H9 (cell line): ENCODE results near the gene DNAJC5. TPM values are rescaled to one million over a fixed set of nuclear protein-coding genes. Genes with fewer than 3 reads are reported as not detected.
A peak's percentile ranks its signal among the peaks of the same experiment; 100 is the strongest.

ENCODE experiments used
- DNase-seq: peaks from one replicate; pipeline ENCODE4 v3.0.0-alpha.2; 2017
- H2AFZ ChIP-seq: one replicate; pipeline ENCODE4 v1.6.1; 2013; ENCODE audit warnings: mild to moderate bottlenecking, low read length, control low read depth, moderate library complexity
- H2AK5ac ChIP-seq: 2 replicates; pipeline ENCODE4 v1.6.1; 2013; ENCODE audit warnings: low read length, control low read depth, mixed read lengths; ENCODE audit not compliant: insufficient read length
- H2BK120ac ChIP-seq: one replicate; pipeline ENCODE4 v1.6.1; 2013; ENCODE audit warnings: low read depth, mild to moderate bottlenecking, low read length, control low read depth, inconsistent platforms; ENCODE audit not compliant: poor library complexity, severe bottlenecking
- H2BK12ac ChIP-seq: 2 replicates; pipeline ENCODE4 v1.6.1; 2013; ENCODE audit warnings: low read length, control low read depth, mixed read lengths, low read depth; ENCODE audit not compliant: insufficient read length
- H2BK15ac ChIP-seq: 2 replicates; pipeline ENCODE4 v1.6.1; 2013; ENCODE audit warnings: low read depth, low read length, control low read depth
- H2BK20ac ChIP-seq: one replicate; pipeline ENCODE4 v1.6.1; 2013; ENCODE audit warnings: low read depth, mild to moderate bottlenecking, low read length, control low read depth, inconsistent platforms; ENCODE audit not compliant: poor library complexity, severe bottlenecking
- H2BK5ac ChIP-seq: 2 replicates; pipeline ENCODE4 v1.6.1; 2013; ENCODE audit warnings: low read length, control low read depth, mixed read lengths; ENCODE audit not compliant: insufficient read length
- H3K14ac ChIP-seq: 2 replicates; pipeline ENCODE4 v1.6.1; 2013; ENCODE audit warnings: low read length, control low read depth; ENCODE audit not compliant: insufficient read depth
- H3K18ac ChIP-seq: 2 replicates; pipeline ENCODE4 v1.6.1; 2013; ENCODE audit warnings: low read depth, mild to moderate bottlenecking, mixed read lengths, low read length, control low read depth; ENCODE audit not compliant: insufficient read length
- H3K23ac ChIP-seq: 2 replicates; pipeline ENCODE4 v1.6.1; 2013; ENCODE audit warnings: low read length, control low read depth, mixed read lengths, low read depth; ENCODE audit not compliant: insufficient read length
- H3K23me2 ChIP-seq: 2 replicates; pipeline ENCODE4 v1.6.1; 2013; ENCODE audit warnings: low read depth, mild to moderate bottlenecking, mixed read lengths, low read length, control low read depth; ENCODE audit not compliant: insufficient read length, poor library complexity, severe bottlenecking
- H3K27ac ChIP-seq: 2 replicates; pipeline ENCODE4 v1.5.1; 2013; ENCODE audit warnings: low read length, control low read depth, mixed read lengths, low read depth; ENCODE audit not compliant: insufficient read length
- H3K27me3 ChIP-seq: 2 replicates; pipeline ENCODE4 v1.6.1; 2013; ENCODE audit warnings: low read length, control low read depth, inconsistent platforms; ENCODE audit not compliant: insufficient read depth
- H3K4ac ChIP-seq: 2 replicates; pipeline ENCODE4 v1.6.1; 2013; ENCODE audit warnings: low read depth, mild to moderate bottlenecking, control low read depth, inconsistent platforms, low read length, moderate library complexity
- H3K4me1 ChIP-seq: 2 replicates; pipeline ENCODE4 v1.6.1; 2013; ENCODE audit warnings: low read length, control low read depth, inconsistent platforms; ENCODE audit not compliant: insufficient read depth
- H3K4me2 ChIP-seq: 2 replicates; pipeline ENCODE4 v1.6.1; 2013; ENCODE audit warnings: low read length, control low read depth, mixed read lengths; ENCODE audit not compliant: insufficient read length, insufficient read depth
- H3K56ac ChIP-seq: 2 replicates; pipeline ENCODE4 v1.6.1; 2013; ENCODE audit warnings: low read depth, mild to moderate bottlenecking, mixed read lengths, low read length, control low read depth; ENCODE audit not compliant: insufficient read length
- H3K79me1 ChIP-seq: 2 replicates; pipeline ENCODE4 v1.6.1; 2013; ENCODE audit warnings: low read depth, mild to moderate bottlenecking, moderate library complexity, low read length, control low read depth, inconsistent platforms; ENCODE audit not compliant: insufficient read depth, poor library complexity, severe bottlenecking
- H3K79me2 ChIP-seq: 2 replicates; pipeline ENCODE4 v1.6.1; 2013; ENCODE audit warnings: low read length, control low read depth, inconsistent platforms; ENCODE audit not compliant: insufficient read depth
- H3K9ac ChIP-seq: 2 replicates; pipeline ENCODE4 v1.6.1; 2013; ENCODE audit warnings: low read length, control low read depth, mixed read lengths; ENCODE audit not compliant: insufficient read length; ENCODE audit errors: extremely low read depth
- H3K9me3 ChIP-seq: one replicate; pipeline ENCODE4 v1.6.1; 2013; ENCODE audit warnings: low read depth, low read length, inconsistent platforms; ENCODE audit not compliant: control insufficient read depth
- H3T11ph ChIP-seq: one replicate; pipeline ENCODE4 v1.6.1; 2013; ENCODE audit warnings: mild to moderate bottlenecking, low read length, control low read depth, inconsistent platforms
- H4K20me1 ChIP-seq: one replicate; pipeline ENCODE4 v1.6.1; 2013; ENCODE audit not compliant: control insufficient read depth, insufficient read length, insufficient read depth
- H4K5ac ChIP-seq: 2 replicates; pipeline ENCODE4 v1.6.1; 2013; ENCODE audit warnings: low read depth, mild to moderate bottlenecking, mixed read lengths, low read length, control low read depth; ENCODE audit not compliant: insufficient read length
- H4K8ac ChIP-seq: replicated peaks from 2 replicates; pipeline ENCODE4 v1.6.1; 2013; ENCODE audit warnings: low read length, control low read depth, mixed read lengths, low read depth; ENCODE audit not compliant: insufficient read length
- H4K91ac ChIP-seq: 2 replicates; pipeline ENCODE4 v1.6.1; 2013; ENCODE audit warnings: low read depth, mild to moderate bottlenecking, moderate library complexity, mixed read lengths, low read length, control low read depth; ENCODE audit not compliant: insufficient read length
- H3K27ac Mint-ChIP-seq, 3 experiments: 2 replicates in 2 of 3; 3 replicates in 1 of 3; pipeline ENCODE4 v1.8.0; 2020 to 2021; ENCODE audit warnings: mixed read lengths in 3 of 3, mild to moderate bottlenecking in 1 of 3, moderate library complexity in 1 of 3
- H3K27me3 Mint-ChIP-seq: 2 replicates; pipeline ENCODE4 v1.8.0; 2021; ENCODE audit warnings: low read depth, mild to moderate bottlenecking, moderate library complexity, mixed read lengths
- H3K36me3 Mint-ChIP-seq, 3 experiments: 2 replicates in 2 of 3; 3 replicates in 1 of 3; pipeline ENCODE4 v1.8.0; 2020 to 2021; ENCODE audit warnings: low read depth in 3 of 3, mixed read lengths in 3 of 3; ENCODE audit not compliant: insufficient read depth in 1 of 3
- H3K4me1 Mint-ChIP-seq, 2 experiments: 2 replicates each; pipeline ENCODE4 v1.8.0; 2020; ENCODE audit warnings: mixed read lengths in 2 of 2
- H3K4me3 Mint-ChIP-seq, 2 experiments: 2 replicates in 1 of 2; 3 replicates in 1 of 2; pipeline ENCODE4 v1.8.0; 2020 to 2021; ENCODE audit warnings: mild to moderate bottlenecking in 2 of 2, mixed read lengths in 2 of 2, moderate library complexity in 1 of 2
- H3K9me3 Mint-ChIP-seq, 2 experiments: 2 replicates in 1 of 2; 3 replicates in 1 of 2; pipeline ENCODE4 v1.8.0; 2020; ENCODE audit warnings: mild to moderate bottlenecking in 2 of 2, mixed read lengths in 2 of 2, moderate library complexity in 1 of 2
- CTCF ChIP-seq: fragments of 200-600 bp; sonication (generic); conservative IDR thresholded peaks from 3 replicates; pipeline ENCODE4 v1.8.0; 2021; ENCODE audit warnings: antibody characterized with exemption, mild to moderate bottlenecking
- WGBS: extraction: QIAGEN DNeasy Blood & Tissue Kit; methylation state at CpG from one replicate; pipeline ENCODE4 v1.1.7; 2013; ENCODE audit warnings: missing lambda C conversion rate, low lambda C conversion rate, mixed read lengths; ENCODE audit not compliant: insufficient read length; ENCODE audit errors: extremely low coverage; 5-methylcytosine and 5-hydroxymethylcytosine counted together
- total RNA-seq: library from RNA; stranded (reverse); gene quantifications from 2 replicates; pipeline ENCODE4 v1.2.1, GENCODE V29; 2021

The DNAJC5 gene
- total RNA-seq, 1 experiment from 2014 or later = 43.0 TPM

- H2BK120ac ChIP-seq = no peak overlapping the region
- H2BK20ac ChIP-seq = no peak overlapping the region
- no peak overlapping the region for H4K5ac ChIP-seq
- DNase-seq = no peak
- H3K4me2 ChIP-seq = no peak overlapping the region
- no peak overlapping the region for H3K14ac ChIP-seq
- H3K79me1 ChIP-seq = peaks cover 2% of the 10 kb centered on the region
- H2AFZ ChIP-seq = no peak overlapping the region
- peaks cover 14% of the 10 kb centered on the region for H3K23me2 ChIP-seq
- H3K18ac ChIP-seq = no peak overlapping the region
- peaks cover 1% of the 10 kb centered on the region for H3K9me3 ChIP-seq
- no peaks in the 10 kb centered on the region for H4K20me1 ChIP-seq
- H3K4ac ChIP-seq = no peak overlapping the region
- H2BK12ac ChIP-seq = no peak overlapping the region
- H3K9ac ChIP-seq = no peak overlapping the region
- Mint-ChIP-seq H3K27me3 (no peaks in the 10 kb centered on the region), H3K36me3 (peaks cover 6 to 44% (median 33%) of the 10 kb centered on the region in 3 experiments; a peak in 6 of 7 replicates), H3K4me1 (peaks cover 33 to 35% of the 10 kb centered on the region in 2 experiments), H3K4me3 (peak overlapping the region; percentile 40 to 58; a peak in 2 of 5 replicates), H3K9me3 (no peaks in the 10 kb centered on the region), H3K27ac (peak overlapping the region in 2 of 3 experiments; percentile 91 to 97; a peak in 4 of 7 replicates)
- no peaks in the 10 kb centered on the region; the same call in 1 of the 2 replicates for H3K4me1 ChIP-seq
- H2BK15ac ChIP-seq = no peak overlapping the region
- no CpG with 5 or more reads among the region's 4 CpGs for WGBS
- H3K27ac ChIP-seq = no peak overlapping the region
- H2BK5ac ChIP-seq = no peak overlapping the region
- peaks cover 12% of the 10 kb centered on the region; the same call in 1 of the 2 replicates for H3K79me2 ChIP-seq
- no peak for TF ChIP-seq CTCF
- no peak overlapping the region for H4K8ac ChIP-seq
- H4K91ac ChIP-seq = no peak overlapping the region
- no peaks in the 10 kb centered on the region for H3K27me3 ChIP-seq
- no peak overlapping the region for H3K56ac ChIP-seq
- no peak overlapping the region for H3T11ph ChIP-seq
- no peak overlapping the region for H3K23ac ChIP-seq
- H2AK5ac ChIP-seq = no peak overlapping the region
Observed at GRCh38 chr20:63958471-63958870, 63.5 kb downstream of the DNAJC5 start.
